Measurements from ENCODE around the gene SPIRE1. TPM values are rescaled to one million over a fixed set of nuclear protein-coding genes. Genes with fewer than 3 reads are reported as not detected.

SPIRE1 gene
- total RNA-seq, 1 donor from 2014 or later = 15.7 TPM

DNA sequence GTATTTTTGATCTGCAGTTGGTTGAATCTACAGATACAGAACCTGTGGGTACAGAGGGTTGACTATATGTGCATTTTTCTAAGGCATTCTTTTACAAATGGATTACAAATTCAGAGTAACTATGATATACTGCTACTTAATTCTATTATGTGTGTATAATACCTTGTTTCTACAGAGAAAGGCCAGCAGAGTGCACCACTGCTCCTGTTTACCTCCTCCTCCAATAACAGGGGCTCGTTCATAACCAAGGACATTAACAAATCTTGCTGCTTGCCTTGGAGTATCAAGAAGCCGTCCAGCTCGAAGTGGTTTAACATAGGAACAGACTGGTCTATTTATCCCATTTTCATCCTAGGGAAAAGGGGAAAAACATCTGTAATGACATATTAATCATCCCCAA is 28.2 kb upstream of the SPIRE1 start:
- Histone ChIP-seq H3K36me3 (peaks cover 0 to 8% of the 10 kb centered on the region in 2 donors), H3K9me3 (no peaks in the 10 kb centered on the region), H3K27me3 (no peaks in the 10 kb centered on the region), H3K4me1 (no peaks in the 10 kb centered on the region), H3K27ac (no peak overlapping the region), H3K4me3 (no peak overlapping the region)
- DNase-seq (ENCODE audit: extremely low spot score in 2 of 2) = no peak
- no peak for TF ChIP-seq POLR2A (IDR thresholded peaks at IDR 0.05)
- TF ChIP-seq POLR2AphosphoS5 (IDR thresholded peaks at IDR 0.05; ENCODE audit: insufficient read depth in 1 of 2, low read depth in 1 of 2) = no peak
- TF ChIP-seq CTCF (IDR thresholded peaks at IDR 0.05) = no peak
- intact Hi-C loops (cut with DNase I) = no loop called here

DNA sequence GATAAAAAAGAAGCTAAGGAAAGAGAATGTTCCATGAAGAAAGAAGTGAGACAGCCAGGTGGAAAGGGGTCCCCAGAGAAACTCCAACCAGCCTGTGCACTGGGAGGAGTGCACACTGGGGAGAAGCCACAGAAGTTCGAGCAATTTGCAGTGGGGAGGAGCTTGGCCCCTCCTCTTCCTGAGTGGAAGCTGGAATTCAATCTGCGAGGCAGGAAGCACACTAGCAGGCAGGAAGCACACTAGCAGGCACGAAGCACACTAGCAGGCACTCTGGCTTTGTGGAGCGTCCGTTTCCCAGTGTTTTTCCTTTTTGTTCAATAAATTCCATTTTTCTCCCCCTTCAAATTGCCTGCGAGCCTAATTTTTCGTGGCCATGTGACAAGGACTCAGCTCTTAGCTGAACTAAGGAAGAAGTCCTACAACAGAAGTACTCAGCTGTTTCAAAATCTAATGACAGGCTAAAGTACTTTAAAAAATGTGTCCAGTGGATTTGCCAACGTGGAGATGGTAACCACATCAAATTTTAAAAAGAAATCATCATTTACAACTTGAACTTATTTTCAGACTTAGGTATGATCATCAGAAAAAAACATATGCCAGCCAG is 21.4 kb upstream of the SPIRE1 start:
- Histone ChIP-seq H3K27ac (peak overlapping the region; percentile 63), H3K4me1 (no peaks in the 10 kb centered on the region), H3K9me3 (no peaks in the 10 kb centered on the region), H3K4me3 (peak overlapping the region; percentile 17 to 20), H3K27me3 (no peaks in the 10 kb centered on the region), H3K36me3 (peaks cover 0 to 17% of the 10 kb centered on the region in 2 donors)
- intact Hi-C loops (cut with DNase I) = no loop called here
- DNase-seq (ENCODE audit: extremely low spot score in 2 of 2) = no peak
- TF ChIP-seq POLR2A (IDR thresholded peaks at IDR 0.05) = peak in 1 of 2 donors; percentile 36
- TF ChIP-seq POLR2AphosphoS5 (IDR thresholded peaks at IDR 0.05; ENCODE audit: insufficient read depth in 1 of 2, low read depth in 1 of 2) = peak; percentile 46 to 48
- no peak for TF ChIP-seq CTCF (IDR thresholded peaks at IDR 0.05)

- H3K4me3 ChIP-seq = no peak overlapping the region
- TF ChIP-seq POLR2A (IDR thresholded peaks at IDR 0.05) = no peak
- no peaks in the 10 kb centered on the region for H3K9me3 ChIP-seq
- intact Hi-C loops (cut with DNase I) = no loop called here
- H3K27ac ChIP-seq = no peak overlapping the region
- no peaks in the 10 kb centered on the region for H3K4me1 ChIP-seq
- peaks cover 0 to 14% of the 10 kb centered on the region in 2 donors for H3K36me3 ChIP-seq
- H3K27me3 ChIP-seq = no peaks in the 10 kb centered on the region
- DNase-seq (ENCODE audit: extremely low spot score in 2 of 2) = no peak
These were observed 10.1 kb upstream of the SPIRE1 start for GRCh38 chr18:12668041-12668440.

- peak overlapping the region; percentile 1 for H3K27ac ChIP-seq
- DNase-seq (ENCODE audit: extremely low spot score in 2 of 2) = no peak
- H3K36me3 ChIP-seq = no peaks in the 10 kb centered on the region
These were observed 2.1 kb upstream of the SPIRE1 start for GRCh38 chr18:12659904-12660605.

More at GRCh38 chr18:12659904-12660605, 2.1 kb upstream of the SPIRE1 start:
- H3K27me3 ChIP-seq = no peaks in the 10 kb centered on the region
- intact Hi-C loops (cut with DNase I) = loop anchor here (5.0 kb wide), 3 partner anchors 253 to 353 kb away; partner anchors contain the start of genes PRELID3A and TUBB6
- H3K9me3 ChIP-seq = no peaks in the 10 kb centered on the region
- peak; percentile 74 to 92 (median 83) for TF ChIP-seq CTCF (IDR thresholded peaks at IDR 0.05)
- no peak for TF ChIP-seq POLR2A (IDR thresholded peaks at IDR 0.05)
- TF ChIP-seq POLR2AphosphoS5 (IDR thresholded peaks at IDR 0.05; ENCODE audit: insufficient read depth in 1 of 2, low read depth in 1 of 2) = peak in 1 of 2 donors; percentile 73
- no peak overlapping the region for H3K4me3 ChIP-seq
- H3K4me1 ChIP-seq = peaks cover 23% of the 10 kb centered on the region
